K562 (cell line): ENCODE results near the gene PATL2. TPM values are rescaled to one million over a fixed set of nuclear protein-coding genes. Genes with fewer than 3 reads are reported as not detected.
A peak's percentile ranks its signal among the peaks of the same experiment; 100 is the strongest.

Experiments used
- ATAC-seq: fragments of 200-7000 bp; cut with Tn5 transposase; 3 replicates; pipeline ENCODE4 v1.9.1; 2020; ENCODE audit warnings: moderate library complexity
- BruUV-seq: library from RNA; stranded (reverse); fragments of 400-500 nt; replicated peaks from 2 replicates; lab custom pipeline; 2021; lab: Mats Ljungman, UMichigan
- CTCF ChIA-PET: fragments of 300-600 bp; formaldehyde crosslinking; extraction: SDS; loops from one replicate; lab custom pipeline; 2021; ENCODE audit warnings: low intra/inter-chr PET ratio; lab: Yijun Ruan, JAX
- POLR2A ChIA-PET: fragments of 300-600, 350-650 bp; sonication (Branson Sonifier 250); formaldehyde crosslinking; extraction: SDS; loops from one replicate; lab custom pipeline; 2021; ENCODE audit warnings: antibody characterized with exemption, inconsistent platforms; lab: Yijun Ruan, JAX
- DNase-seq, 4 experiments: peaks; one replicate each; pipeline versions ENCODE4 v3.0.0 to v3.0.0-alpha.2; 2011 to 2018; ENCODE audit warnings: low spot score in 3 of 4, mixed read lengths in 3 of 4; ENCODE audit errors: extremely low read depth in 1 of 4
- FAIRE-seq: peaks from 2 replicates; lab custom pipeline; 2011; peaks lifted over from hg19 to GRCh38; lab: Jason Lieb, UNC
- H2AFZ ChIP-seq: 2 replicates; pipeline ENCODE4 v1.6.0; 2011; ENCODE audit warnings: low read depth, low read length, control low read depth, inconsistent platforms
- H3K27ac ChIP-seq: fragments of 200-600 bp; 3 replicates; pipeline ENCODE4 v1.8.0; 2011; ENCODE audit warnings: low read depth, mild to moderate bottlenecking, control low read depth, inconsistent platforms, low read length, moderate library complexity, mixed read lengths; ENCODE audit errors: extremely low read depth
- H3K27me3 ChIP-seq, 2 experiments: fragments of 300-600 bp in 1 of 2; 2 replicates in 1 of 2; 3 replicates in 1 of 2; pipeline versions ENCODE4 v1.6.0 to v1.8.0; 2011; ENCODE audit warnings: inconsistent platforms in 2 of 2, low read length in 2 of 2, mild to moderate bottlenecking in 1 of 2, mixed read lengths in 1 of 2, moderate library complexity in 1 of 2; ENCODE audit not compliant: control insufficient read depth in 2 of 2, insufficient read depth in 2 of 2
- H3K36me3 ChIP-seq: fragments of 300-600 bp; 3 replicates; pipeline ENCODE4 v1.8.0; 2011; ENCODE audit warnings: mild to moderate bottlenecking, low read length, inconsistent platforms; ENCODE audit not compliant: control insufficient read depth, insufficient read depth
- H3K4me1 ChIP-seq, 2 experiments: fragments of 200-600 bp in 1 of 2; replicated peaks in 1 of 2; 2 replicates in 1 of 2; 3 replicates in 1 of 2; pipeline versions ENCODE4 v1.5.1 to v1.8.0; 2011; ENCODE audit warnings: inconsistent platforms in 2 of 2, low read length in 2 of 2, mild to moderate bottlenecking in 1 of 2, mixed read lengths in 1 of 2, moderate library complexity in 1 of 2; ENCODE audit not compliant: control insufficient read depth in 2 of 2, insufficient read depth in 2 of 2
- H3K4me2 ChIP-seq: 2 replicates; pipeline ENCODE4 v1.6.1; 2011; ENCODE audit warnings: low read length, control low read depth, inconsistent platforms, mixed read lengths; ENCODE audit not compliant: insufficient read depth
- H3K4me3 ChIP-seq: fragments of 200-600 bp; sonication (generic), shearing (Covaris generic); 2 replicates; pipeline ENCODE4 v1.5.1; 2016; ENCODE audit warnings: control low read depth, inconsistent platforms
- H3K79me2 ChIP-seq: fragments of 200-600 bp; 3 replicates; pipeline ENCODE4 v1.8.0; 2011; ENCODE audit warnings: low read length, inconsistent platforms; ENCODE audit not compliant: control insufficient read depth, insufficient read depth
- H3K9ac ChIP-seq, 2 experiments: 2 replicates each; pipeline versions ENCODE4 v1.6.0 to v1.6.1; 2011; ENCODE audit warnings: low read depth in 2 of 2, low read length in 2 of 2, control low read depth in 1 of 2, inconsistent platforms in 1 of 2, mild to moderate bottlenecking in 1 of 2, mixed read lengths in 1 of 2; ENCODE audit not compliant: insufficient read depth in 1 of 2
- H3K9me1 ChIP-seq: one replicate; pipeline ENCODE4 v1.6.0; 2011; ENCODE audit warnings: inconsistent platforms, mild to moderate bottlenecking, low read length, moderate library complexity; ENCODE audit not compliant: control insufficient read depth, insufficient read depth
- H3K9me3 ChIP-seq: replicated peaks from 2 replicates; pipeline ENCODE4 v1.5.1; 2011; ENCODE audit warnings: low read depth, low read length, inconsistent platforms; ENCODE audit not compliant: control insufficient read depth, insufficient read depth
- H4K20me1 ChIP-seq: replicated peaks from 2 replicates; pipeline ENCODE4 v1.6.1; 2011; ENCODE audit warnings: low read length, inconsistent platforms, mixed read lengths; ENCODE audit not compliant: control insufficient read depth, insufficient read depth
- DNMT1 ChIP-seq: fragments of 450-650 bp; IDR thresholded peaks from 2 replicates; pipeline ENCODE4 v1.6.1; 2016; ENCODE audit warnings: antibody characterized with exemption, mild to moderate bottlenecking
- IRF9 ChIP-seq: fragments of 450-650 bp; IDR thresholded peaks from 2 replicates; pipeline ENCODE4 v1.6.1; 2016; ENCODE audit warnings: missing biosample characterization, missing genetic modification characterization
- MIER1 ChIP-seq: fragments of 450-650 bp; IDR thresholded peaks from 2 replicates; pipeline ENCODE4 v1.6.1; 2016; ENCODE audit warnings: antibody characterized with exemption, mild to moderate bottlenecking, low read depth
- MLLT1 ChIP-seq, 2 experiments: fragments of 450-650 bp; IDR thresholded peaks; 2 replicates each; pipeline ENCODE4 v1.6.1; 2016
- NCOA1 ChIP-seq: fragments of 450-650 bp; IDR thresholded peaks from 2 replicates; pipeline ENCODE4 v1.6.1; 2016; ENCODE audit warnings: low read depth
- NFRKB ChIP-seq: fragments of 450-650 bp; IDR thresholded peaks from 2 replicates; pipeline ENCODE4 v1.6.1; 2016; ENCODE audit warnings: low read depth
- TBP ChIP-seq: optimal IDR thresholded peaks from 2 replicates; pipeline ENCODE3; 2011; ENCODE audit warnings: low read depth, low read length, improper control_type of control experiment
- WGBS: fragments of 100-300 bp; shearing (Covaris generic); methylation state at CpG from one replicate; pipeline ENCODE4 v1.1.6; 2016; ENCODE audit warnings: low coverage, mixed read lengths; ENCODE audit not compliant: insufficient coverage; ENCODE audit errors: missing lambda C conversion rate; 5-methylcytosine and 5-hydroxymethylcytosine counted together
- in situ Hi-C: fragments of 300-500 bp; cut with MboI; formaldehyde crosslinking; loops from 4 replicates; pipeline ENCODE4 v1.15.0; 2018; ENCODE audit warnings: inconsistent platforms, mixed read lengths
- intact Hi-C: fragments of 100-400 bp; cut with micrococcal nuclease; formaldehyde crosslinking; loops from 2 replicates; pipeline ENCODE4 v1.14.2; 2022
- polyA plus RNA-seq, 8 experiments: library from polyadenylated mRNA; depleted of rRNA in 4 of 8; stranded (reverse) in 5 of 8; unstranded in 3 of 8; fragments of >200 nt; fragmentation: Nextera tagmentation in 2 of 8; fragmentation: Illumina TruSeq in 1 of 8; extraction: Ambion mirVana in 2 of 8; extraction: Trizol in 1 of 8; gene quantifications; 2 replicates each; pipeline versions ENCODE4 v1.2.1 to v1.2.3, GENCODE V29; 2011 to 2014; ENCODE audit warnings: inconsistent platforms in 1 of 8, missing spikeins in 1 of 8
- total RNA-seq, 7 experiments: library from RNA; depleted of rRNA in 6 of 7; stranded (reverse); fragments of >200 nt in 6 of 7; fragmentation: Illumina TruSeq in 2 of 7; extraction: Trizol in 2 of 7; gene quantifications; 2 replicates each; pipeline versions ENCODE4 v1.2.1 to v1.2.3, GENCODE V29; 2011 to 2021; ENCODE audit warnings: low replicate concordance in 1 of 7
- TF ChIP-seq, protein P1 (sequence below), 2 experiments: fragments of 450-650 bp in 1 of 2; sonication (generic) in 1 of 2; formaldehyde crosslinking in 1 of 2; IDR thresholded peaks in 1 of 2; conservative IDR thresholded peaks in 1 of 2; 2 replicates each; pipeline versions ENCODE4 v1.6.1 to v1.8.1; 2016 to 2023; ENCODE audit warnings: mild to moderate bottlenecking in 2 of 2, moderate library complexity in 2 of 2, inconsistent platforms in 1 of 2, missing genetic modification reagents in 1 of 2

The PATL2 gene
- total and polyA plus RNA-seq, 9 of the 15 experiments (the other 6 are each of a cell fraction or from before 2014, with no cell fraction given) = 0.42 to 1.1 (median 0.86) TPM

DNA sequence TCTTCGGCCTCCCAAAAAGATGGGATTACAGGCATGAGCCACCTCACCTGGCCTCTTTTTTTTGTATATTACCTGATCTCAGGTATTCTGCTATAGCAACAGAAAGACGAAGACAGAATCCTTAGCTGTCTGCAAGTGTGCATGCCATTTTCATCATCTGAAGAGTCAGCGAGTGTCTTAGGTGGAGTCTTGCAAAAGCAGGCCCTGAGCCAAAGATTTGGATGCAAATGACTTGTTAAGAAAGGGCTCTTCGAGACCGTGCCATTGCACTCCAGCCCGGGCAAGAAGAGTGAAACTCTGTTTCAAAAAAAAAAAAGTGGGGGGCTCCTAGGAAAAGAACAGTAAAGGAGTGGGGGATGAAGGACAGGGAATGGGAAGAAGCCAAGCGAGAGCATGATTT lies 15.0 kb upstream of the PATL2 start:
- Histone ChIP-seq H3K4me1 (peaks cover 20 to 29% of the 10 kb centered on the region in 2 experiments), H3K9me1 (no peaks in the 10 kb centered on the region), H3K4me3 (no peak overlapping the region), H3K36me3 (no peaks in the 10 kb centered on the region), H3K27me3 (no peaks in the 10 kb centered on the region), H2AFZ (peak overlapping the region; percentile 58), H3K79me2 (no peaks in the 10 kb centered on the region), H3K4me2 (peak overlapping the region; percentile 30), H3K9ac (peak overlapping the region; percentile 11 to 38; a peak in 3 of 4 replicates), H3K9me3 (no peaks in the 10 kb centered on the region), H3K27ac (peak overlapping the region; percentile 73), H4K20me1 (no peaks in the 10 kb centered on the region)
- in situ Hi-C loops (no loop called here), intact Hi-C loops (loop anchor here (1.0 kb wide), 1 partner anchor 63 kb away; the partner anchor contains the start of gene SPG11)
- 43% methylated on average over 7 of the region's 7 CpGs for WGBS
- CTCF ChIA-PET = interaction anchor here (0.6 kb wide), 1 partner anchor 102 kb away, joined by 3 read pairs; no protein-coding TSS in a partner anchor
- POLR2A ChIA-PET = interaction anchor here (0.7 to 10.1 kb wide), 6 partner anchors 8 to 97 kb away, joined by 3 to 136 read pairs (median 26); partner anchors contain the start of genes B2M, PATL2, SPG11 and TRIM69
- DNase-seq = no peak
- BruUV-seq = no TSS peak
- TF ChIP-seq TBP (no peak), IRF9 (0 out of 2 replicates have a peak, but pooled peaks have one; percentile 10), NFRKB (0 out of 2 replicates have a peak, but pooled peaks have one; percentile 19), NCOA1 (no peak), DNMT1 (no peak), MLLT1 (IDR thresholded peaks at IDR 0.05) (no peak), MIER1 (0 out of 2 replicates have a peak, but pooled peaks have one; percentile 20)
- TF ChIP-seq, protein P1, sequence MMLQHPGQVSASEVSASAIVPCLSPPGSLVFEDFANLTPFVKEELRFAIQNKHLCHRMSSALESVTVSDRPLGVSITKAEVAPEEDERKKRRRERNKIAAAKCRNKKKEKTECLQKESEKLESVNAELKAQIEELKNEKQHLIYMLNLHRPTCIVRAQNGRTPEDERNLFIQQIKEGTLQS (IDR thresholded peaks at IDR 0.05) = no peak
- TF ChIP-seq, protein P1 (CRISPR knock-in tag; conservative IDR thresholded peaks at IDR 0.05) = 0 out of 2 replicates have a peak, but pooled peaks have one; percentile 6
- FAIRE-seq = no peak
- no peak for ATAC-seq
